Calu3 (cell line): ENCODE results near the gene CCL22. TPM values are rescaled to one million over a fixed set of nuclear protein-coding genes. Genes with fewer than 3 reads are reported as not detected.
"Not testable (repeated sequence)": the region's sequence is repeated elsewhere in the genome, so short reads cannot be mapped to it uniquely, and the experiment has no call there.

Experiments
- BruUV-seq: library from RNA; stranded (reverse); fragments of 400-500 nt; replicated peaks from 2 replicates; lab custom pipeline; 2021; lab: Mats Ljungman, UMichigan
- CTCF ChIA-PET: fragments of 300-600 bp; sonication (Branson Sonifier 250); formaldehyde crosslinking; loops from one replicate; lab custom pipeline; 2022; ENCODE audit warnings: antibody characterized with exemption; lab: Charles Lee
- DNase-seq: peaks from one replicate; pipeline ENCODE4 v3.0.0; 2022
- H3K27ac Mint-ChIP-seq: one replicate; pipeline ENCODE4 v1.8.0; 2022; ENCODE audit warnings: mixed read lengths; ENCODE audit not compliant: unreplicated experiment
- H3K27me3 Mint-ChIP-seq: one replicate; pipeline ENCODE4 v1.8.0; 2022; ENCODE audit warnings: mixed read lengths; ENCODE audit not compliant: unreplicated experiment
- H3K36me3 Mint-ChIP-seq: one replicate; pipeline ENCODE4 v1.8.0; 2022; ENCODE audit warnings: mild to moderate bottlenecking, moderate library complexity, mixed read lengths; ENCODE audit not compliant: insufficient read depth, unreplicated experiment
- H3K4me1 Mint-ChIP-seq: one replicate; pipeline ENCODE4 v1.8.0; 2022; ENCODE audit warnings: mild to moderate bottlenecking, low read depth, mixed read lengths; ENCODE audit not compliant: unreplicated experiment
- H3K4me3 Mint-ChIP-seq: one replicate; pipeline ENCODE4 v1.8.0; 2022; ENCODE audit warnings: mild to moderate bottlenecking, low read depth, moderate library complexity, mixed read lengths; ENCODE audit not compliant: unreplicated experiment
- H3K9me3 Mint-ChIP-seq: one replicate; pipeline ENCODE4 v1.8.0; 2022; ENCODE audit warnings: low read depth, mixed read lengths; ENCODE audit not compliant: unreplicated experiment
- CTCF ChIP-seq: fragments of 200-600 bp; IDR thresholded peaks from one replicate; pipeline ENCODE4 v1.8.0; 2022; ENCODE audit warnings: antibody characterized with exemption; ENCODE audit not compliant: unreplicated experiment
- intact Hi-C: fragments of 100-400 bp; cut with micrococcal nuclease; formaldehyde crosslinking; loops from one replicate; pipeline ENCODE4 v1.10.0; 2022; ENCODE audit not compliant: unreplicated experiment
- total RNA-seq: library from RNA; stranded (reverse); gene quantifications from 2 replicates; pipeline ENCODE4 v1.2.3, GENCODE V29; 2022

The CCL22 gene
- total RNA-seq, 1 experiment from 2014 or later: 2.6 TPM

GRCh38 chr16:57373117-57373947, 14.7 kb downstream of the CCL22 start:
- CTCF ChIA-PET: interaction anchor here (0.8 to 1.5 kb wide), 6 partner anchors 10 to 73 kb away, joined by 4 to 6 read pairs (median 4); no protein-coding TSS in a partner anchor
- Mint-ChIP-seq H3K27me3 (no peaks in the 10 kb centered on the region), H3K27ac (peak overlapping the region; percentile 69), H3K4me3 (peak overlapping the region; percentile 63), H3K4me1 (peaks cover 53% of the 10 kb centered on the region), H3K36me3 (peaks cover 16% of the 10 kb centered on the region), H3K9me3 (no peaks in the 10 kb centered on the region)
- intact Hi-C loops: no loop called here
- no peak for DNase-seq
- TSS peak; percentile 39 for BruUV-seq
- TF ChIP-seq CTCF: no peak

GRCh38 chr16:57374067-57374534, 15.5 kb downstream of the CCL22 start:
- intact Hi-C loops: no loop called here
- Mint-ChIP-seq H3K27ac (no peak overlapping the region), H3K4me1 (peaks cover 59% of the 10 kb centered on the region), H3K4me3 (peak overlapping the region; percentile 63), H3K9me3 (no peaks in the 10 kb centered on the region), H3K27me3 (no peaks in the 10 kb centered on the region), H3K36me3 (peaks cover 18% of the 10 kb centered on the region)
- CTCF ChIA-PET: no interaction called here
- DNase-seq: no peak
- BruUV-seq: no TSS peak
- no peak for TF ChIP-seq CTCF

- H3K27ac Mint-ChIP-seq, H3K9me3 Mint-ChIP-seq, DNase-seq, BruUV-seq, H3K4me3 Mint-ChIP-seq, CTCF ChIA-PET, H3K27me3 Mint-ChIP-seq: not testable (repeated sequence)
- H3K36me3 Mint-ChIP-seq: peaks cover 22% of the 10 kb centered on the region
- peaks cover 68% of the 10 kb centered on the region for H3K4me1 Mint-ChIP-seq
- intact Hi-C loops: loop anchor here (5.0 kb wide), 2 partner anchors 33 to 42 kb away; no protein-coding TSS in a partner anchor
Observed at GRCh38 chr16:57374925-57375465, 16.4 kb downstream of the CCL22 start.

- peak overlapping the region; percentile 93 for H3K27ac Mint-ChIP-seq
- peaks cover 27% of the 10 kb centered on the region for H3K36me3 Mint-ChIP-seq
- no peak for DNase-seq
- BruUV-seq: no TSS peak
- no peak overlapping the region for H3K4me3 Mint-ChIP-seq
- H3K9me3 Mint-ChIP-seq: no peaks in the 10 kb centered on the region
- no peak for TF ChIP-seq CTCF
- CTCF ChIA-PET: interaction anchor here (0.7 to 1.0 kb wide), 3 partner anchors 12 to 143 kb away, joined by 3 to 4 read pairs (median 3); no protein-coding TSS in a partner anchor
- H3K4me1 Mint-ChIP-seq: peaks cover 75% of the 10 kb centered on the region
- intact Hi-C loops: loop anchor here (5.0 kb wide), 2 partner anchors 34 to 41 kb away; no protein-coding TSS in a partner anchor
- H3K27me3 Mint-ChIP-seq: no peaks in the 10 kb centered on the region
Observed at GRCh38 chr16:57376313-57376818, 17.8 kb downstream of the CCL22 start.
